Measurements from ENCODE around the gene CDH4. TPM values are rescaled to one million over a fixed set of nuclear protein-coding genes. Genes with fewer than 3 reads are reported as not detected.

Gene CDH4
- total RNA-seq, 1 donor from 2014 or later: 2.9 TPM

DNA sequence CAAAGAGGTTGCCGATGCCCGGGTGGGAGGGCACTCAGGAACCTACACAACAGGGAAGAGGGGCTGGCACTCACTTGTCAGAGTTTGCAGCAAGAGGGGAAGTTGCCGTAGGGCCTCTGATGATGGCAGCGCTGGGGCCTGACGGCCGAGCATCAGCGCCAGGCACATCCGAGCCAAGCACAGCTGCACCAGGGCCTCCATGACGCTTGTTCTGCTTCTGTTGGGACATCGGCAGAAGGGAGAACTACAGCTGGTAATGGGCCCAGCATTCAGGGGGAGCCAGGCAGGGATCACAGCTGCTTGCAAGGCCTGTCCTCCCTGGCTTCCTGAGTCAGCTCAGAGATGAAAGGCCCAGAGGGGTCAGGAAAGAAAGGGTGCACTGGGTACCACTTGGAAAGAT lies 367.7 kb downstream of the CDH4 start:
- H3F3A ChIP-seq (ENCODE audit: low read depth): no peaks in the 10 kb centered on the region
- H3K79me2 ChIP-seq (ENCODE audit: low read depth): no peaks in the 10 kb centered on the region
- Mint-ChIP-seq H3K4me1 (no peaks in the 10 kb centered on the region), H3K27ac (no peak overlapping the region), H3K9me3 (peaks cover 8% of the 10 kb centered on the region), H3K27me3 (ENCODE audit: insufficient read depth, low read depth) (peaks cover 3% of the 10 kb centered on the region), H3K4me3 (no peak overlapping the region), H3K36me3 (peaks cover 3% of the 10 kb centered on the region)
- peaks cover 4% of the 10 kb centered on the region for H3K27me3 ChIP-seq
- no peak for TF ChIP-seq EZH2 (IDR thresholded peaks at IDR 0.05)
- TF ChIP-seq, protein P1, sequence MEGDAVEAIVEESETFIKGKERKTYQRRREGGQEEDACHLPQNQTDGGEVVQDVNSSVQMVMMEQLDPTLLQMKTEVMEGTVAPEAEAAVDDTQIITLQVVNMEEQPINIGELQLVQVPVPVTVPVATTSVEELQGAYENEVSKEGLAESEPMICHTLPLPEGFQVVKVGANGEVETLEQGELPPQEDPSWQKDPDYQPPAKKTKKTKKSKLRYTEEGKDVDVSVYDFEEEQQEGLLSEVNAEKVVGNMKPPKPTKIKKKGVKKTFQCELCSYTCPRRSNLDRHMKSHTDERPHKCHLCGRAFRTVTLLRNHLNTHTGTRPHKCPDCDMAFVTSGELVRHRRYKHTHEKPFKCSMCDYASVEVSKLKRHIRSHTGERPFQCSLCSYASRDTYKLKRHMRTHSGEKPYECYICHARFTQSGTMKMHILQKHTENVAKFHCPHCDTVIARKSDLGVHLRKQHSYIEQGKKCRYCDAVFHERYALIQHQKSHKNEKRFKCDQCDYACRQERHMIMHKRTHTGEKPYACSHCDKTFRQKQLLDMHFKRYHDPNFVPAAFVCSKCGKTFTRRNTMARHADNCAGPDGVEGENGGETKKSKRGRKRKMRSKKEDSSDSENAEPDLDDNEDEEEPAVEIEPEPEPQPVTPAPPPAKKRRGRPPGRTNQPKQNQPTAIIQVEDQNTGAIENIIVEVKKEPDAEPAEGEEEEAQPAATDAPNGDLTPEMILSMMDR (IDR thresholded peaks at IDR 0.05): no peak
- TF ChIP-seq EZH2phosphoT487 (IDR thresholded peaks at IDR 0.05): no peak
- DNase-seq (ENCODE audit: low spot score): no peak
- no peaks in the 10 kb centered on the region for H3K4me1 ChIP-seq
- no peak overlapping the region for H3K4me2 ChIP-seq
- H2AFZ ChIP-seq (replicated peaks): no peak overlapping the region
- no peaks in the 10 kb centered on the region for H3K36me3 ChIP-seq
- H4K20me1 ChIP-seq (ENCODE audit: low read depth): no peaks in the 10 kb centered on the region
- no peak overlapping the region for H3K4me3 ChIP-seq
- no peak overlapping the region for H3K9ac ChIP-seq
- H3K9me3 ChIP-seq (ENCODE audit: low read depth): no peaks in the 10 kb centered on the region
- H3K27ac ChIP-seq: no peak overlapping the region

DNA sequence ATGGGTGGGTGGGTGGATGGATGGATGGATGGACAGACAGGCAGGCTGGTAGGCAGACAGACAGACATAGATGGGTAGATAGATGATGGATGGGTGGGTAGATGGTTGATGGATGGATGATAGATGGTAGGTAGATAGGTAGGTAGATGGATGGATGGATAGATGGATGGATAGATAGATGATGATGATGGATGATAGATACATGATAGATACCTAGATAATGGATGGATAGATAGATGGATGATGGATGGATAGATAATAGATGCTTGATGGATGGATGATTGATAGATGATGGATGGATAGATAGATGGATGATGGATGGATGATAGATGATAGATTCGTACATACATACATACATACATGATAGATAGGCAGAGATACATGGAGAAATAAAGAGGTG lies 368.1 kb downstream of the CDH4 start:
- TF ChIP-seq, protein P1 (IDR thresholded peaks at IDR 0.05): no peak
- TF ChIP-seq EZH2 (IDR thresholded peaks at IDR 0.05) (no peak), EZH2phosphoT487 (IDR thresholded peaks at IDR 0.05) (no peak)
- Histone ChIP-seq H3K27me3 (peaks cover 5% of the 10 kb centered on the region), H3K79me2 (ENCODE audit: low read depth) (no peaks in the 10 kb centered on the region), H3K9ac (no peak overlapping the region), H3K36me3 (no peaks in the 10 kb centered on the region), H3K4me2 (no peak overlapping the region), H3F3A (ENCODE audit: low read depth) (no peaks in the 10 kb centered on the region), H3K9me3 (ENCODE audit: low read depth) (no peaks in the 10 kb centered on the region), H3K4me3 (no peak overlapping the region), H4K20me1 (ENCODE audit: low read depth) (no peaks in the 10 kb centered on the region), H3K4me1 (no peaks in the 10 kb centered on the region), H3K27ac (no peak overlapping the region), H2AFZ (replicated peaks) (no peak overlapping the region)
- Mint-ChIP-seq H3K27me3 (ENCODE audit: insufficient read depth, low read depth) (peaks cover 5% of the 10 kb centered on the region), H3K9me3 (peaks cover 8% of the 10 kb centered on the region), H3K27ac (no peak overlapping the region), H3K36me3 (peaks cover 3% of the 10 kb centered on the region), H3K4me1 (no peaks in the 10 kb centered on the region), H3K4me3 (no peak overlapping the region)
- DNase-seq (ENCODE audit: low spot score): no peak

DNA sequence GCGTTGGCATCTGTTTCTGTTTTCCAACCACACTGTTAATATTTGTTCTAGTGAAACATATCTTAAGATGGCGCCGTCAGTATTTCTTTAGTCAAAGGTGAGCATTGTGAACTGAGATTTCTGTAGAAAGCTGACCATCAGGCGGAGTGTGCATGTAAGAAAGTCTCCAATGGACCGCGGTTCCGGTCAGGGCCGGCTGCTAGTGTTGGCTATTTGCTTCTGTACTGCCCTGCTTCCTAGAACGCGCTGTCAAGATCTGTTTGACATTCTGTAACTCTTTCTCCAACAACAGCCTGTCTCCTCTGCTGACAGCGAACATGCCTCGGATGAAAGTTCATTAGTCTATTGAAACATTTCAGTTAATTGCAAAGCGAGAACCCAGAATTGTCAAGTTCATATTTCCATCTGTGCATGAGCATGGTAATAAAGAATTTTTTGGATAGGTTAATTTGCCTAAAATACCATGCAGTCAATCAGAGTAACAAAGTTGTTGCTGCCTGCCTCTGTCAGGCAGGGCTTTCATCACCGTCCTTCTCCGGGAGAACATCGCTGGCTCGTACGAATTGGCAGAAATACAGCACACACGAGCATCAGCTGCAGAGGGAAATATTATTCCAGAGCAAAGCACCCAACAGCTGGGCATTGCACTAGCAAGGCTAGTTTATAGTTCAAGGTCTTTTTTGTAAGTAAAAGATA lies 369.1 kb downstream of the CDH4 start:
- no peak overlapping the region for H3K27ac ChIP-seq
- H3K4me3 ChIP-seq: no peak overlapping the region
- Mint-ChIP-seq H3K4me1 (no peaks in the 10 kb centered on the region), H3K27me3 (ENCODE audit: insufficient read depth, low read depth) (peaks cover 5% of the 10 kb centered on the region), H3K9me3 (peaks cover 5% of the 10 kb centered on the region), H3K4me3 (no peak overlapping the region), H3K36me3 (peaks cover 3% of the 10 kb centered on the region), H3K27ac (no peak overlapping the region)
- no peaks in the 10 kb centered on the region for H4K20me1 ChIP-seq (ENCODE audit: low read depth)
- TF ChIP-seq EZH2 (IDR thresholded peaks at IDR 0.05) (no peak), EZH2phosphoT487 (IDR thresholded peaks at IDR 0.05) (no peak)
- TF ChIP-seq, protein P1 (IDR thresholded peaks at IDR 0.05): no peak
- H3F3A ChIP-seq (ENCODE audit: low read depth): no peaks in the 10 kb centered on the region
- no peaks in the 10 kb centered on the region for H3K9me3 ChIP-seq (ENCODE audit: low read depth)
- DNase-seq (ENCODE audit: low spot score): no peak
- H3K4me1 ChIP-seq: no peaks in the 10 kb centered on the region
- H3K27me3 ChIP-seq: peaks cover 7% of the 10 kb centered on the region
- no peak overlapping the region for H3K4me2 ChIP-seq
- no peak overlapping the region for H2AFZ ChIP-seq (replicated peaks)
- H3K36me3 ChIP-seq: no peaks in the 10 kb centered on the region
- no peaks in the 10 kb centered on the region for H3K79me2 ChIP-seq (ENCODE audit: low read depth)
- no peak overlapping the region for H3K9ac ChIP-seq

All from neural progenitor cell (in vitro differentiated cells).